ENCODE results near the gene SLC6A9.

- TF ChIP-seq, protein P1, sequence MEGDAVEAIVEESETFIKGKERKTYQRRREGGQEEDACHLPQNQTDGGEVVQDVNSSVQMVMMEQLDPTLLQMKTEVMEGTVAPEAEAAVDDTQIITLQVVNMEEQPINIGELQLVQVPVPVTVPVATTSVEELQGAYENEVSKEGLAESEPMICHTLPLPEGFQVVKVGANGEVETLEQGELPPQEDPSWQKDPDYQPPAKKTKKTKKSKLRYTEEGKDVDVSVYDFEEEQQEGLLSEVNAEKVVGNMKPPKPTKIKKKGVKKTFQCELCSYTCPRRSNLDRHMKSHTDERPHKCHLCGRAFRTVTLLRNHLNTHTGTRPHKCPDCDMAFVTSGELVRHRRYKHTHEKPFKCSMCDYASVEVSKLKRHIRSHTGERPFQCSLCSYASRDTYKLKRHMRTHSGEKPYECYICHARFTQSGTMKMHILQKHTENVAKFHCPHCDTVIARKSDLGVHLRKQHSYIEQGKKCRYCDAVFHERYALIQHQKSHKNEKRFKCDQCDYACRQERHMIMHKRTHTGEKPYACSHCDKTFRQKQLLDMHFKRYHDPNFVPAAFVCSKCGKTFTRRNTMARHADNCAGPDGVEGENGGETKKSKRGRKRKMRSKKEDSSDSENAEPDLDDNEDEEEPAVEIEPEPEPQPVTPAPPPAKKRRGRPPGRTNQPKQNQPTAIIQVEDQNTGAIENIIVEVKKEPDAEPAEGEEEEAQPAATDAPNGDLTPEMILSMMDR (IDR thresholded peaks at IDR 0.05), result no peak
- TF ChIP-seq POLR2AphosphoS5 (IDR thresholded peaks at IDR 0.05), result no peak
- TF ChIP-seq POLR2A (IDR thresholded peaks at IDR 0.05), result no peak
- TF ChIP-seq EP300 (IDR thresholded peaks at IDR 0.05), result no peak
Measured at GRCh38 chr1:44014365-44015104, 16.7 kb downstream of the SLC6A9 start.

All from upper lobe of left lung (tissue), 4 donors.